Measurements from ENCODE around the gene CRYL1.

The CRYL1 gene

GRCh38 chr13:20494656-20495055, 31.0 kb downstream of the CRYL1 start:
- TF ChIP-seq CTCF (IDR thresholded peaks at IDR 0.05; ENCODE audit: insufficient read depth, low read depth, low read length, missing control alignments) = no peak
- no peak overlapping the region for H3K4me3 ChIP-seq (ENCODE audit: low read depth, low read length)
- no peak for DNase-seq (ENCODE audit: low read depth)

- peak; percentile 65 for TF ChIP-seq CTCF (IDR thresholded peaks at IDR 0.05; ENCODE audit: insufficient read depth, low read depth, low read length, missing control alignments)
- no peak overlapping the region for H3K4me3 ChIP-seq (ENCODE audit: low read depth, low read length)
- DNase-seq (ENCODE audit: low read depth) = peak; percentile 65
Measured at GRCh38 chr13:20492641-20493040, 33.0 kb downstream of the CRYL1 start.

GRCh38 chr13:20491926-20492435, 33.7 kb downstream of the CRYL1 start:
- TF ChIP-seq CTCF (IDR thresholded peaks at IDR 0.05; ENCODE audit: insufficient read depth, low read depth, low read length, missing control alignments) = no peak
- no peak for DNase-seq (ENCODE audit: low read depth)
- H3K4me3 ChIP-seq (ENCODE audit: low read depth, low read length) = no peak overlapping the region

- no peak for TF ChIP-seq CTCF (IDR thresholded peaks at IDR 0.05; ENCODE audit: insufficient read depth, low read depth, low read length, missing control alignments)
- H3K4me3 ChIP-seq (ENCODE audit: low read depth, low read length) = no peak overlapping the region
- DNase-seq (ENCODE audit: low read depth) = no peak
Measured at GRCh38 chr13:20489185-20489820, 36.4 kb downstream of the CRYL1 start.

GRCh38 chr13:20487927-20488326, 37.7 kb downstream of the CRYL1 start:
- H3K4me3 ChIP-seq (ENCODE audit: low read depth, low read length) = no peak overlapping the region
- no peak for TF ChIP-seq CTCF (IDR thresholded peaks at IDR 0.05; ENCODE audit: insufficient read depth, low read depth, low read length, missing control alignments)
- DNase-seq (ENCODE audit: low read depth) = no peak

- TF ChIP-seq CTCF (IDR thresholded peaks at IDR 0.05; ENCODE audit: insufficient read depth, low read depth, low read length, missing control alignments) = no peak
- H3K4me3 ChIP-seq (ENCODE audit: low read depth, low read length) = no peak overlapping the region
- no peak for DNase-seq (ENCODE audit: low read depth)
Measured at GRCh38 chr13:20482787-20483186, 42.9 kb downstream of the CRYL1 start.

GRCh38 chr13:20482275-20482761, 43.3 kb downstream of the CRYL1 start:
- no peak for DNase-seq (ENCODE audit: low read depth)
- no peak overlapping the region for H3K4me3 ChIP-seq (ENCODE audit: low read depth, low read length)
- no peak for TF ChIP-seq CTCF (IDR thresholded peaks at IDR 0.05; ENCODE audit: insufficient read depth, low read depth, low read length, missing control alignments)
